ENCODE data around the gene ATOH1.

DNA sequence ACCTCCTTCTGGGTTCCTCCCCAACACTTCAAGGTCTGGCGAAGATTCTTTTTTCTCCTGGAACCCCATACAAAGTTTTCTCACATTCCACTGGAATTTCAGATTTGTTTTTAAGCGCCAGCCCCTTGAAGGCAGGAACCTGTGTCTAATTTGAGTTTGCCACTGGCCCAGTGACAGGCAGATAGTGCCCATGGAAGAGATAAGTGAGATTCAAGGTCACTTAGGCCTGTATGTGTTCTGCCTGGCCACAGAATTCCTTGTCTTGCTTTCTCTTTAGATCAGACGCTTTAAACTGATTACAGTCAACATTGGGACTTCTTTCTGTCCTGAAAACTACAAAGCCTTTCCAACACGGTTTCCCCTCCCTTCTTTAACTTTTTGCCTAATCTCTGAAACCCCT, 11.2 kb downstream of the ATOH1 start:
- no peak for TF ChIP-seq POLR2A (IDR thresholded peaks at IDR 0.05)
- no peak for TF ChIP-seq CTCF (IDR thresholded peaks at IDR 0.05)

Measured in uterus (tissue), 2 donors.